ENCODE data around the gene TRPC1. TPM values are rescaled to one million over a fixed set of nuclear protein-coding genes. Genes with fewer than 3 reads are reported as not detected.

Gene TRPC1
- total RNA-seq, result 6.5 and 7.8 TPM in 2 replicates

DNA sequence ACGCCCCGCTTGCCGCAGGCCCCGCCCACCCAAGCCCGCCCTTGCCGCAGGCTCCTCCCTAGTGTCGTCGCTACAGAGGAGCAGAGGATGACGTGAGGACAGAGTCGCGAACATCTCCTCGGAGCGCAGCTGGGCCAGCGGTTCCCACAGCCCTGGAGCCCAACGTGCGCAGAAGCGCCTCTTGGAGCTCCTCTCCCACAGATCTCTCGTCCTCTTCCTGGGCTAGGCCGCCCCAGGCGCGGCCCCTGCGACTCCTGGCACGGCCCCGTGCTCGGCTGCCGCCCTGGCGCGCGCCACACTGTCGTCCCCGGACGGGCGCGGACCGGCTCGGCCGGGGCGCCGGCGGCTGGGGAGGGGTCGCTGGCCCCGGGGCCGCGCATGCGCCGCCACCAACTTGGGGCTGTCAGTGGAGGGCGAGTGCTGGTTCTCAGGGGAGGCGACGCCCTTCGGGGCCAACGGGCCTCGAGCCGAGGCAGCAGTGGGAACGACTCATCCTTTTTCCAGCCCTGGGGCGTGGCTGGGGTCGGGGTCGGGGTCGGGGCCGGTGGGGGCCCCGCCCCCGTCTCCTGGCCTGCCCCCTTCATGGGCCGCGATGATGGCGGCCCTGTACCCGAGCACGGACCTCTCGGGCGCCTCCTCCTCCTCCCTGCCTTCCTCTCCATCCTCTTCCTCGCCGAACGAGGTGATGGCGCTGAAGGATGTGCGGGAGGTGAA lies at the start of gene TRPC1:
TSS of gene TRPC1 (plus strand) at position 67 of the 714 bp plus-strand sequence. CDS start at position 593, 526 bp downstream.

Other genes starting within 250 kb of the TRPC1 start
- 30.1 and 40.7 TPM in 2 replicates for gene ATR, start 145.3 kb upstream of the TRPC1 start, total RNA-seq
- 25.1 and 32.1 TPM in 2 replicates for gene PLS1, start 127.6 kb upstream of the TRPC1 start, total RNA-seq
- gene PCOLCE2, start 165.0 kb downstream of the TRPC1 start, total RNA-seq, result 2.4 and 6.3 TPM in 2 replicates
- gene PAQR9, start 239.6 kb downstream of the TRPC1 start, total RNA-seq, result not detected in 2 replicates